OCI-LY7 (cell line): Measurements from ENCODE around the gene OR6K2. TPM values are rescaled to one million over a fixed set of nuclear protein-coding genes. Genes with fewer than 3 reads are reported as not detected.

Experiments
- BruUV-seq: library from RNA; stranded (reverse); fragments of 400-500 nt; replicated peaks from 2 replicates; lab custom pipeline; 2021; lab: Mats Ljungman, UMichigan
- CTCF ChIA-PET: fragments of 300-600 bp; sonication (Branson Sonifier 250); formaldehyde crosslinking; loops from one replicate; lab custom pipeline; 2022; ENCODE audit warnings: antibody characterized with exemption; ENCODE audit not compliant: unreplicated experiment; lab: Charles Lee
- POLR2A ChIA-PET: fragments of 300-600 bp; sonication (Branson Sonifier 250); formaldehyde crosslinking; loops from one replicate; lab custom pipeline; 2022; ENCODE audit warnings: antibody characterized with exemption; lab: Charles Lee
- DNase-seq: peaks from one replicate; pipeline ENCODE4 v3.0.0-alpha.2; 2015; ENCODE audit warnings: low spot score
- H2AFZ ChIP-seq: fragments of 200-600 bp; sonication (generic), shearing (Covaris generic); 2 replicates; pipeline ENCODE4 v1.6.1; 2014; ENCODE audit warnings: mild to moderate bottlenecking, antibody characterized with exemption, low read length, moderate library complexity
- H3K27ac ChIP-seq: fragments of 200-600 bp; sonication (generic); 2 replicates; pipeline ENCODE4 v1.5.1; 2014; ENCODE audit warnings: mixed run types, low read depth, mild to moderate bottlenecking, moderate library complexity, low read length, inconsistent platforms; ENCODE audit not compliant: poor library complexity, severe bottlenecking
- H3K36me3 ChIP-seq: fragments of 200-600 bp; sonication (generic); 2 replicates; pipeline ENCODE4 v1.6.1; 2014; ENCODE audit warnings: mild to moderate bottlenecking, antibody characterized with exemption, low read length, moderate library complexity, mixed read lengths; ENCODE audit not compliant: insufficient read depth
- H3K4me1 ChIP-seq: fragments of 200-600 bp; sonication (generic); 2 replicates; pipeline ENCODE4 v1.5.1; 2014; ENCODE audit warnings: mild to moderate bottlenecking, low read length; ENCODE audit not compliant: insufficient read depth, poor library complexity, severe bottlenecking
- H3K4me2 ChIP-seq: fragments of 200-600 bp; sonication (generic); 2 replicates; pipeline ENCODE4 v1.6.1; 2014; ENCODE audit warnings: mild to moderate bottlenecking, low read length
- H3K4me3 ChIP-seq: fragments of 200-600 bp; sonication (generic); 2 replicates; pipeline ENCODE4 v1.5.1; 2014; ENCODE audit warnings: mild to moderate bottlenecking, low read depth, low read length; ENCODE audit not compliant: poor library complexity, severe bottlenecking
- H3K79me2 ChIP-seq: fragments of 200-600 bp; sonication (generic); 2 replicates; pipeline ENCODE4 v1.6.1; 2016; ENCODE audit warnings: low read depth, mild to moderate bottlenecking, low read length, moderate library complexity, mixed read lengths; ENCODE audit not compliant: insufficient read depth
- H3K9me2 ChIP-seq: fragments of 200-600 bp; sonication (generic); 2 replicates; pipeline ENCODE4 v1.6.1; 2016; ENCODE audit warnings: mild to moderate bottlenecking, low read length, mixed read lengths; ENCODE audit not compliant: insufficient read depth
- H3K9me3 ChIP-seq: fragments of 200-600 bp; sonication (generic); 2 replicates; pipeline ENCODE4 v1.6.1; 2014; ENCODE audit warnings: mild to moderate bottlenecking, mixed run types, low read length, mixed read lengths
- H4K20me1 ChIP-seq: fragments of 200-600 bp; sonication (generic); 2 replicates; pipeline ENCODE4 v1.6.1; 2014; ENCODE audit warnings: mild to moderate bottlenecking, antibody characterized with exemption, low read length, moderate library complexity, mixed read lengths; ENCODE audit not compliant: insufficient read depth
- EZH2phosphoT487 ChIP-seq: fragments of 200-600 bp; sonication (generic); IDR thresholded peaks from 2 replicates; pipeline ENCODE4 v1.6.1; 2018; ENCODE audit warnings: low read depth, borderline replicate concordance, mild to moderate bottlenecking, mixed run types, antibody characterized with exemption, low read length, moderate library complexity, mixed read lengths
- intact Hi-C: fragments of 100-400 bp; cut with micrococcal nuclease; formaldehyde crosslinking; loops from one replicate; pipeline ENCODE4 v1.10.0; 2022; ENCODE audit not compliant: unreplicated experiment
- total RNA-seq, 2 experiments: library from RNA; depleted of rRNA in 1 of 2; stranded (reverse); fragments of >200 nt in 1 of 2; shearing (Covaris generic) in 1 of 2; gene quantifications; 2 replicates each; pipeline ENCODE4 v1.2.3, GENCODE V29; 2014 to 2022
- TF ChIP-seq, protein P1 (sequence below): fragments of 200-600 bp; sonication (generic); conservative IDR thresholded peaks from 2 replicates; pipeline ENCODE4 v1.5.1; 2014; ENCODE audit warnings: mild to moderate bottlenecking, antibody characterized with exemption, low read length, moderate library complexity, mixed read lengths

The OR6K2 gene
- total RNA-seq, 2 experiments from 2014 or later, result not detected

DNA sequence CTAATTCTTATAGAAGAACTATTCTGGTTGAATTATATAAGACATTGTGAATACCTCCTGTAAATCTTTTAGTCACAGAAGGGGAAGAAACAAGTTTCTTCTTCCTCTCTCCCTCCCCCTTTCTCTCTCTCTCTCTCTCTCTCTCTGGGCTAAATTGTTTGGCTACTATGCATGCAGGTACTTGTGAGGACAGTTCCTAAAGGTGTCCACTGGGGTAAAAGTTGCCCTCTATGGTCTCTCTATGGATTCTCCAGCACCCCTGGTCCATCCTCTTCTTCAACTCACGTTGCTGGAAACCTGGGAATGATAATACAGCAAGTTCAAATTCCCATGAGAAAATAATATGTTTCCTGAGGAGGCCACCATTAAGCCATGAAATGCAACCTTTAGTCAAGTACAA, 14.3 kb upstream of the OR6K2 start:
- ChIA-PET CTCF (no interaction called here), POLR2A (no interaction called here)
- no peaks in the 10 kb centered on the region for H3K36me3 ChIP-seq
- no peak overlapping the region for H2AFZ ChIP-seq
- no peaks in the 10 kb centered on the region for H4K20me1 ChIP-seq
- no peak overlapping the region for H3K4me2 ChIP-seq
- H3K9me3 ChIP-seq, result no peaks in the 10 kb centered on the region
- no TSS peak for BruUV-seq
- H3K27ac ChIP-seq, result no peak overlapping the region
- H3K9me2 ChIP-seq, result no peaks in the 10 kb centered on the region
- intact Hi-C loops, result no loop called here
- H3K79me2 ChIP-seq, result no peaks in the 10 kb centered on the region
- H3K4me1 ChIP-seq, result no peaks in the 10 kb centered on the region
- TF ChIP-seq, protein P1, sequence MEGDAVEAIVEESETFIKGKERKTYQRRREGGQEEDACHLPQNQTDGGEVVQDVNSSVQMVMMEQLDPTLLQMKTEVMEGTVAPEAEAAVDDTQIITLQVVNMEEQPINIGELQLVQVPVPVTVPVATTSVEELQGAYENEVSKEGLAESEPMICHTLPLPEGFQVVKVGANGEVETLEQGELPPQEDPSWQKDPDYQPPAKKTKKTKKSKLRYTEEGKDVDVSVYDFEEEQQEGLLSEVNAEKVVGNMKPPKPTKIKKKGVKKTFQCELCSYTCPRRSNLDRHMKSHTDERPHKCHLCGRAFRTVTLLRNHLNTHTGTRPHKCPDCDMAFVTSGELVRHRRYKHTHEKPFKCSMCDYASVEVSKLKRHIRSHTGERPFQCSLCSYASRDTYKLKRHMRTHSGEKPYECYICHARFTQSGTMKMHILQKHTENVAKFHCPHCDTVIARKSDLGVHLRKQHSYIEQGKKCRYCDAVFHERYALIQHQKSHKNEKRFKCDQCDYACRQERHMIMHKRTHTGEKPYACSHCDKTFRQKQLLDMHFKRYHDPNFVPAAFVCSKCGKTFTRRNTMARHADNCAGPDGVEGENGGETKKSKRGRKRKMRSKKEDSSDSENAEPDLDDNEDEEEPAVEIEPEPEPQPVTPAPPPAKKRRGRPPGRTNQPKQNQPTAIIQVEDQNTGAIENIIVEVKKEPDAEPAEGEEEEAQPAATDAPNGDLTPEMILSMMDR, result no peak
- TF ChIP-seq EZH2phosphoT487, result no peak
- DNase-seq, result no peak
- no peak overlapping the region for H3K4me3 ChIP-seq

DNA sequence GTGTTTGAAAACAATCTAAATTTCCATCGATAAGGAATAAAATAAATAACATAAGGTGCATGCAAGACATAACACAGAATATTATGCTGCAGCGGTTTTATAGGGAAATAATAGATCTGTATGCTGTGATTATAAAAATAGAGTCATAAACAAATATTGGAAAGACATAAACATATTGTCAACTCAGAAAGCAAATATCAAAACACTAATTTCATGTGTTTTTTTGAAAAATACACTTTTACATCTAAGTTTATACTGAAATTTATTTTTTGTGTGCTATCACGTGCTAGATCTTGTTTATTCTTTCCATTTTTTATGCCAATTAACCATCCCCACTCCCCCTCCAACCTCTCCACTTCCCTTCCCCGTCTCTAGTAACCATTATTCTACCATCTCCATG, 10.6 kb upstream of the OR6K2 start:
- intact Hi-C loops, result no loop called here
- CTCF ChIA-PET, result no interaction called here
- Histone ChIP-seq H3K4me2 (no peak overlapping the region), H3K9me2 (no peaks in the 10 kb centered on the region), H2AFZ (no peak overlapping the region), H3K4me3 (no peak overlapping the region), H3K79me2 (no peaks in the 10 kb centered on the region), H3K4me1 (no peaks in the 10 kb centered on the region), H3K36me3 (no peaks in the 10 kb centered on the region), H3K9me3 (no peaks in the 10 kb centered on the region), H4K20me1 (no peaks in the 10 kb centered on the region), H3K27ac (no peak overlapping the region)
- BruUV-seq, result no TSS peak
- POLR2A ChIA-PET, result no interaction called here
- no peak for DNase-seq
- TF ChIP-seq, protein P1, result no peak
- TF ChIP-seq EZH2phosphoT487, result no peak

GRCh38 chr1:158706096-158706495, 5.6 kb upstream of the OR6K2 start:
- Histone ChIP-seq H3K79me2 (no peaks in the 10 kb centered on the region), H3K27ac (no peak overlapping the region), H2AFZ (no peak overlapping the region), H3K4me2 (no peak overlapping the region), H3K4me1 (no peaks in the 10 kb centered on the region), H3K9me2 (no peaks in the 10 kb centered on the region), H3K4me3 (no peak overlapping the region), H4K20me1 (no peaks in the 10 kb centered on the region), H3K9me3 (no peaks in the 10 kb centered on the region), H3K36me3 (no peaks in the 10 kb centered on the region)
- intact Hi-C loops, result no loop called here
- POLR2A ChIA-PET, result interaction anchor here (0.6 kb wide), 1 partner anchor 261 kb away, joined by 3 read pairs; no protein-coding TSS in a partner anchor
- DNase-seq, result no peak
- CTCF ChIA-PET, result no interaction called here
- BruUV-seq, result no TSS peak
- TF ChIP-seq, protein P1, result no peak
- TF ChIP-seq EZH2phosphoT487, result no peak
